ENCODE data around the gene ADARB2.

Gene ADARB2

GRCh38 chr10:1596482-1597099, 140.7 kb downstream of the ADARB2 start:
- DNase-seq (ENCODE audit: low read depth in 2 of 2): no peak

GRCh38 chr10:1595726-1596125, 141.6 kb downstream of the ADARB2 start:
- DNase-seq (ENCODE audit: low read depth in 2 of 2): no peak

- DNase-seq (ENCODE audit: low read depth in 2 of 2): no peak
These were observed 142.1 kb downstream of the ADARB2 start for GRCh38 chr10:1595242-1595600.

DNA sequence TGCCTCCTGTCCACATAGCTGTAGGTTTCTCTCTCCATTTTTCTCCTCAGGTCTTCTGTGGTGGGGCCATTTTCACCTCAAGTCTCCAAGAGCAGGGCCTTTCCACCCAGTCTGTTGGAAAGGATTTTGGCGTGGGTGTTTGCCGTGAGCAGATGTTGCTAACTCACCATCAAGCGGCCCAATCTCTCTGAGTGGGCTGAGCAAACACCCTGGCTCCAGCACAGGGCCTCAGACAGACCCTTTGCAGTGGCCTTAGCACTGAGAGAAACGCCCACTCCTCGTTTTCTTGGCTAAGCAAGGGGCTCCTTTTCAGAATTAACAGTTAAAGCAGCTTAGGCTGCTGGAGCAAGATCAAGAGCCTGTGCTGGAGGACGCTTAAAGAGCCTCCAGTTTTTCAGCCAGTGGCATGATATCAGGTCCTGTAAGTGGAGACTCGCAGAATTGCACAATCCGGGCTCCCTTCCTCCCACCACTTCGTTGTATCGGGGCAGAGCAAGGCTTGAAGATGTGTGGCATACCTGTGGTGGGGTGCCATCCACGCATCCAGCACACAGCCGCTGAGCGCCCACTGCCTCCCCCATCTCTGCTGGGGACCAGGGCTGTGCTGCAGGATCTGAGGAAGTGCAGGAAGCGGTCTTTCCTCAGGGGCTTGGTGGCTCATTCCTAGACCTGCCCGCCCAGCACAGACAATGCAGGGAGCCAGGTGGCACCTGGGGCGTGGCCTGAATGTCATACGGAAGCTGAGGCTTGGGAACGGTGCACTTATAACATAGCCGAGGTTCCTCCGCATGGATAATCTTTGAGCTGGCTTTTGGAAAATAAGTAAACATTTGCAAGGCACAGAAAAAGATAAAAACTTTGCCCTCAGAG, 142.7 kb downstream of the ADARB2 start:
- no peak for DNase-seq (ENCODE audit: low read depth in 2 of 2)

GRCh38 chr10:1591742-1592141, 145.6 kb downstream of the ADARB2 start:
- no peak for DNase-seq (ENCODE audit: low read depth in 2 of 2)

GRCh38 chr10:1591045-1591444, 146.3 kb downstream of the ADARB2 start:
- DNase-seq (ENCODE audit: low read depth in 2 of 2): no peak

DNA sequence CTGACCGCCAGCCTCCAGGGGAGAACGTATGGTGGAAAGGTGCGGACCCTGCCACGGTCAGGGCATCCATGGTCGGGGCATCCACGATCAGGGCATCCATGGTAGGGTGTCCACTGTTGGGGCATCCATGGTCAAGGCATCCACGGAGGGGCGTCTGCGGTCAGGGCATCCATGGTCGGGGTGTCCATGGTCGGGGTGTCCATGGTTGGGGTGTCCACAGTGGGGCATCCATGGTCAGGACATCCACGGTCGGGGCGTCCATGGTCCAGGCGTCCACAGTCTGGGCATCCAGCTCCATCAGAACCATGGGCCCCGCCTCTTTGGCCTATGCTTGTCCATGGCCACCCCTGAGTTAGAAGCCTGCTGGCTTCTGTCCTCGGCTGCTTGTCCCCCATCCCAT, 148.1 kb downstream of the ADARB2 start:
- DNase-seq (ENCODE audit: low read depth in 2 of 2): no peak

DNA sequence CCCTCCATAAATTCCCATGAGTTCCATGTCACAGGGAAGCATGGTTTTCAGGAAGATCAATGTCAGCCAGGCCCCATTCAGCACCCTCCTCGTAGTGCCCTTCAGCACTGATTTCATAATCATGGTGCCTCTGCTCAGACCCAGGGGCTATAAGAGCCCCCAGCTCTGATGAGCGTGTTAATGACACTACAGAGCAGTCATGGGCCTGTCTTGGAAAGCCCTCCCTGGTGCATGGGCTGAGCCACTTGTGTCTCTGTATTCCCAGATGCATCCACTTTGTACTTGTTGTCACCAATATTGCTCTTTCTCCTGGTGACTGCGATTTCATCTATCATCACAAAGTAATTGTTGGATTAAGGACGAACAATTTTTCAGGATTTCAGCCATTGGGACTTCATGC, 154.6 kb downstream of the ADARB2 start:
- DNase-seq (ENCODE audit: low read depth in 2 of 2): no peak

DNA sequence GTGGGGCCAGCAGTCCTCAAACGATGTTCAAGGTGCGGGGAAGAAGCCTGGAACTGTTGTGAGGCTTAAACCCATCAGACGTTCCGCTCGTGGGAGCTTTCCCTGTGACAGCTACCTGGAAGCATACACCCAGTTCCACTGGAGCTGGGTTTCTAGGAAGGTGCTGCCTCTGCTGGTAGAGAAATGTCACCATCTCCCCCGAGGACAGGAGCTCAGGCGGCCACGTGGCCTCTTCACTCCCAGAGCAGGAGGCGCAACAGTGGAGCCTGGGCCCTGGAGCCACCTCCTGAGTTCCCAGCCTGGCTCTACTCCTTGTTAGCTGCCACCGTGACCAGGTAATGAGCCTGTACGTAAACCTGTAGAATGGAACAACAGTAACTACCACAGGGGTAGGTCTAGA, 156.1 kb downstream of the ADARB2 start:
- no peak for DNase-seq (ENCODE audit: low read depth in 2 of 2)

- DNase-seq (ENCODE audit: low read depth in 2 of 2): no peak
These were observed 157.7 kb downstream of the ADARB2 start for GRCh38 chr10:1579671-1580070.

DNA sequence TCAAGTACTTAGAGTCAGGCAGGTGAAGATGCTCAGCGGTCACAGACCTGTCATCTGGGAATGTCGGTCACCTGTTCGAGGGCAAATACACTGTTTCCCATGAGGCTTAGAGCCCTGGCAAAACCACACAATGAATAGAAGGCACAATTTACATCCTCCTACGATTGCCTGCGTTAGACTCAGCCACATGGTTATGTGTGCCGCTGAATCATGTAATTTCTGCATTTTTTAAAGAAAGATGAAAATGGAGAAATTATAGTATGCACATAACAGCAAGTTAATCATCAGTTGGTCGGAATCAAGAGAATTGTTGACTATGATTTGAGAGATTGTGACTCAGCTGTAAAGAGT, 158.2 kb downstream of the ADARB2 start:
- no peak for DNase-seq (ENCODE audit: low read depth in 2 of 2)

- DNase-seq (ENCODE audit: low read depth in 2 of 2): no peak
These were observed 158.8 kb downstream of the ADARB2 start for GRCh38 chr10:1578392-1579140.

- DNase-seq (ENCODE audit: low read depth in 2 of 2): no peak
These were observed 159.4 kb downstream of the ADARB2 start for GRCh38 chr10:1577945-1578344.

GRCh38 chr10:1577373-1577770, 160.0 kb downstream of the ADARB2 start:
- DNase-seq (ENCODE audit: low read depth in 2 of 2): no peak

- DNase-seq (ENCODE audit: low read depth in 2 of 2): no peak
These were observed 160.6 kb downstream of the ADARB2 start for GRCh38 chr10:1576467-1577372.

DNA sequence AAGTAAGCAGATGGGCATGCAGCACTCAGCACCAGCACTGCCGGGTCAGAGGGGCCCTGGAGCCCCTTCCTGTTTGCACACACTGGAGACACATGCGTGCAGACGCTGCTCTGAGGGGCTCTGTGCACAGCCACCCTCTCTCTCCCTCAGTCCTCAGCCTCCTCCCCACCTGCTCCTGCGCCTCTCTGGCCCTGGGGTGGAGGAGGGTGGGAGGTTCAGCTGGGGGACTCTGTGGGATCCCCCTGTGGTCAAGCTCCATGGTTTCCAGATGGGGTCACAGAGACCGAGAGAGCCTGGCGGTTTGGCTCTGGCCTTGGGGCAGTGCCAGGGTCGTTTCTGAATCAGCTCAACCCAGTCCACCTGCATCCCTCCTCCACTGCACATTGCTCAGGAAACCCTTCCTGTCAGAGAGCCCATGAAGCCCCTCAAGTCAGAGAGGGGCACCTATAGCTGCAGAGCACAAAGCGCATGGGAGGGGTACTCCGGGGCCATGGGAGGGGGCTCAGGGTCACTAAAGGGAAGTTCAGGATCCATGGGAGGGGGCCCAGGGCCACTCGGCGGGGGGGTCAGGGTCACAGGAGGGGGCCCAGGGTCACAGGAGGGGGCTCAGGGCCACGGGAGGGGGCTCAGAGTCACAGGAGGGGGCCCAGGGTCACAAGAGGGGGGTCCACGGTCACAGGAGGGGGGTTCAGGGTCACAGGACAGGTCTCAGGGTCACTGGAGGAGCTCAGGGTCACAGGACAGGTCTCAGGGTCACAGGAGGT, 161.7 kb downstream of the ADARB2 start:
- DNase-seq (ENCODE audit: low read depth in 2 of 2): no peak

- no peak for DNase-seq (ENCODE audit: low read depth in 2 of 2)
These were observed 162.6 kb downstream of the ADARB2 start for GRCh38 chr10:1574719-1575118.

DNA sequence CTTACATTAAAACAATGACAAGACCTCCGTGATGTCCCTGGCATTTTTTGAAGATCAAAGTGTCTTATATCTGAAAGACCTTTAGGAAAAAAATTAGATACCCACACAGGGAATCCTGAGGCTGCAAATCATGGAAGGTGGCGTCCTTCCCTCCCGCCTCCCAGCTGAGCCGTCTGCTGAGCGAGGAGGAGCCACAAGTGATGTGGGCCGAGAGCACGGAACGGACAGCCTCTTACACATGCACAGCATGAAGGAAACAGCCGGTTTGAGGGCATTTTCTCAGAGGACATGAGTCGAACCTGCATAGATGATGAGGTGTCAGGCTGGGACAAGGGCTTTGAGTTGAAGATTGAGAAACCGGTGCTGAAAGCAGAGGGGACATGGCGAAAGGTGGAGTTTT, 163.3 kb downstream of the ADARB2 start:
- DNase-seq (ENCODE audit: low read depth in 2 of 2): no peak

GRCh38 chr10:1573334-1573969, 163.9 kb downstream of the ADARB2 start:
- DNase-seq (ENCODE audit: low read depth in 2 of 2): no peak

DNA sequence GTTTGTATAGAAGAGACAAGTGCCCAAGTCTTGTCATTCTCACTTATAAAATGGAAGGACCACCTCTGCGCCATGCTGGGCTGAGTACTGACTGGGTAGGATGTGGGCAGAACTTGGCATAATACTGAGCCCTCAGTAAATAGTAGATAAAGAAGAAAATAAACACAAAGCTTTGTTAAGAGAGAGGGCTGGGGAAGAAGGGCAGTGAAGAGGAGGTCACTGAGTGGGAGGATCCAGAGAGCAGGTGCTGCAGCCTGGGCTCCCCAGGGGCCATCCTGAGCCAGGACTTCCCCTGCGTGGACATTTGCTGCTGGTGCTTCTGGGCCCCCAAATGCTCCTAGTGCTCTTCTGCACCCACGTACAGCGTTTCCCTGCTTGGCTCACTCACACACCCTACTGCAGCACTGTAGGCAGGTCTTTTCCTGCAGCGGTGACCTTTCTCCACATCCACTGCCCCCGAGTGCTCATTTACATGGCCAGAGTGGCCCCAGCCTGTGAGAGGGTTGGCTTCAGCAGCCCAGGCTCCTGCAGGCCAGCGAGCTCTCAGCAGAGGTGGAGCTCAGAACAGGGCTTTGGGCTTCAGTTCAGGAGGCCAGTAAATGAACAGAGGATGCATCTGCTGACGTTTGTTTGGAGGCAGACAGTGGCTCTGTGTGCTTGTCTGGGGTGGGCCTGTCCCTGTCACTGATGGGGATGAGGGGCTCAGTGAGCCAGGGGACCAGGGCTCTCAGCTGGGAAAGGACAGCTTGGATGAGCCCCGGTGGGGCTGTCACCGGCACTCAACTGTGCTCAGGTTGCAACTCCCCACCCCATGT, 164.6 kb downstream of the ADARB2 start:
- no peak for DNase-seq (ENCODE audit: low read depth in 2 of 2)

Data from stimulated activated CD8-positive, alpha-beta memory T cell treated with anti-CD3 and anti-CD28 coated beads, Interleukin-15, amount 100 ng/mL, for 48 hours (primary cell).